Measurements from ENCODE around the gene KIFBP.

DNA sequence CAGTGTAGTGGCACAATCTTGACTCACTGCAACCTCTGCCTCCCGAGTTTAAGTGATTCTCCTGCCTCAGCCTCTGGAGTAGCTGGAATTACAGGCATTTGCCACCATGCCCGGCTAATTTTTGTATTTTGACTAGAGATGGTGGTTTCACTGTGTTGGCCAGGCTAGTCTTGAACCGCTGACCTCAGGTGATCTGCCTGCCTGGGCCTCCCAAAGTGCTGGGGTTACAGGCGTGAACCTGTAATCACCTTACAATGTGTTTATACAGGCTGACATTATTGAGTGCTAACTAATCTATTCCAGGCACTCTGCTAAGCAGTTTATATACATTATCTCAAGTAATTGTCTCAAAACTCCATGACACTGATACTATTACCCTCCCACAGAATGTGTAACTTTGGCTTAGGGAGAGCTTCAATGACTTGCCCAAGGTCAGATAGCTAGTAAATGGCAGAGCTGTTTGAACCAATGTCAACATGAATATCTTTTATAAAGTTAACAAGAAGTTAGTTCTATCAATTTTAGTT, 36.8 kb downstream of the KIFBP start:
- TF ChIP-seq SPI1 (IDR thresholded peaks at IDR 0.05; ENCODE audit: low read depth, low read length) (no peak), POLR2A (IDR thresholded peaks at IDR 0.05; ENCODE audit: low read depth, low read length) (no peak), POLR2AphosphoS5 (IDR thresholded peaks at IDR 0.05; ENCODE audit: low read depth, low read length) (no peak)
